AG09309 (cell line): ENCODE measurements around the gene ANKRD24.
"Not testable (repeated sequence)": the region's sequence is repeated elsewhere in the genome, so short reads cannot be mapped to it uniquely, and the experiment has no call there.

Source experiments
- DNase-seq: peaks from one replicate; pipeline ENCODE4 v3.0.0-alpha.2; 2010; ENCODE audit warnings: low read depth
- H3K4me3 ChIP-seq: 2 replicates; pipeline ENCODE4 v1.5.1; 2011; ENCODE audit warnings: mild to moderate bottlenecking, low read depth, low read length, moderate library complexity; ENCODE audit not compliant: control insufficient read depth
- CTCF ChIP-seq: IDR thresholded peaks from 2 replicates; pipeline ENCODE4 v1.5.1; 2011; ENCODE audit warnings: mild to moderate bottlenecking, low read depth, low read length, inconsistent platforms; ENCODE audit not compliant: insufficient read depth, control insufficient read depth; ENCODE audit errors: missing control alignments

The ANKRD24 gene

GRCh38 chr19:4144666-4145249, 37.7 kb upstream of the ANKRD24 start:
- no peak for DNase-seq
- no peak for TF ChIP-seq CTCF
- H3K4me3 ChIP-seq, result no peak overlapping the region

DNA sequence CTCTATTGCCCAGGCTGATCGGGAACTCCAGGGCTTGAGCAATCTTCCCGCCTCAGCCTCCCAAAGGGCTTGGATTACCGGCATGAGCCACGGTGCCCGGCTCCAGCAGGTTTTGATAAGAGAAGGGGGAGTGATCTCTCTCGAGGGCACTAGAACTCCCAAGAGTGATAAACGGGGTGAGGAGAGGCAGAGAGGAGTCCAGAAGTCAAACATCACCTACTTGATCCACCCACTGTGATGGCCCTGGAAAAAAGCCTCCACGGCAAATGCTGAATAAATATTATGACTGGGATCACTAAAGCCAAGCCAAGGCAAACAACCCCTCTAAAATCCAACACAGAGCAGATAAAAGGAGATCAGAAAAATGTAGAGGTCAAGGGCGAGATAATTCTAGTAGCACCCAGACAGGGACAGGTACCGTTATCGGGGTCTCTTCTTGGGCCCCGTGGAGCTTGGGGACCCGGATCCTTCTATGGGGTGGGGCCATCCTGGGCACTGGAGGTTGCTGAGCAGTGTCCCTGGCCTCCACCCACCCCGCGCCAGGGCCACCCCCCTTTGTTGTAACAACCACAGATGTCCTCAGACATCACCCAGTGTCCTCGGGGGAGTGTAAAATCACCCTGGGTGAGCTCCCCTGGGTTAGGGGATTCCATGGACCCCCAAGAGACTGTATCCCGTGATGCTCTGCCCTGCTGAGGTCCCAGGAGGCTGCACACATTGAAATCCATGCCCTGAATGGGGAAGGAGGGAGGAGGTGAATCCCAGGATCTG, 32.8 kb upstream of the ANKRD24 start:
- no peak for DNase-seq
- TF ChIP-seq CTCF, result no peak

GRCh38 chr19:4151623-4152022, 30.9 kb upstream of the ANKRD24 start:
- H3K4me3 ChIP-seq, result no peak overlapping the region
- DNase-seq, result no peak
- no peak for TF ChIP-seq CTCF

More for the DNA sequence above, 32.8 kb upstream of the ANKRD24 start:
- H3K4me3 ChIP-seq, result no peak overlapping the region

- DNase-seq, result no peak
- H3K4me3 ChIP-seq, result no peak overlapping the region
- TF ChIP-seq CTCF, result no peak
These were observed 30.1 kb upstream of the ANKRD24 start for GRCh38 chr19:4152241-4152998.

DNA sequence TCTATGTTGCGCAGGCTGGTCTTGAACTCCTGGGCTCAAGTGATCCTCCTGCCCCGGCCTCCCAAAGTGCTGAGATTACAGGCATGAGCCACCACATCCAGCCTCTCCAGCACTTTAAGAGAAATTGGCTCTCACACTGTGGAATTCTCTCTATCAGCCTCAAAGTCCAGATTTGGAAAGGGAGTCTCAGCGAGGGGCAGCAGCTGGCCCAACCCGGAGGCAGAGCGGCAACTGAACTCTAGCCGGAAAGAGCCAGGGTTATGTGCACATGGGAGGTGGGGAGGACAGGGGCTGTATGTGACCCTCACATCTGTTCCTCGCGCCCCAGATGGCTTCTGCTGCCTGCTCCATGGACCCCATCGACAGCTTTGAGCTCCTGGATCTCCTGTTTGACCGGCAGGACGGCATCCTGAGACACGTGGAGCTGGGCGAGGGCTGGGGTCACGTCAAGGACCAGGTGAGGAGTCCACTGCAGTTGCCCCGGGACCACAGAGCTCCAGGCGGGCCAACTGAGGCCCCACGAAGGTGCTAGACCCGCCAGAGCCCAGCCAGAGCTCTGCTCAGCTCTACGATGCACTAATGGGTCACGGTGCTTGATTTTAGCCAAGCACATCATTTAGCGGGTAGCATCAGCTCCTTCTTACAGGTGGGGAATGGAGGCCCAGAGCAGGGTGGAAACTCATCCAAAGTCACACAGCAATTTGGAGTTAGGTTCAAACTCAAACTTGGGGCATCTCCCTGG, 27.7 kb upstream of the ANKRD24 start:
- no peak overlapping the region for H3K4me3 ChIP-seq
- no peak for TF ChIP-seq CTCF
- no peak for DNase-seq

DNA sequence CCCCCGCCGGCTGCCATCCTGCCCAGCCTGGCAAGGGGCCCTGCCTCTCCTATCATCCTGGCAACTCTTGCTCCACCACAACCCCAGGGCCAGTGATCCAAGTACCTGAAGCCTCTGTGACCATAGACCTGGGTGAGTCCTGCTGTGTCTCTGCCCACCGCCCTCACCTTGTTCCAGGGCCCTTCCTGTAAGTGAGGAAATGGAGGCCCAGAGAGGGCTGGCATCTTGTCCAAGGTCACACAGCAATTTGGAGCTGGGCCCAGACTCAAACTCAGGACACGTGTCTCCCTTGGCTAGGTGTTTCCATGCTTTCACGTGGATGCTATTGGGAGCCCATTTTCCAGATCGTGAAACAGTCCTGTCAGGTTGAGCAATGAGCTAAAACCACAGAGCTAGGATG, 25.3 kb upstream of the ANKRD24 start:
- no peak for TF ChIP-seq CTCF
- DNase-seq, result no peak
- H3K4me3 ChIP-seq, result no peak overlapping the region

- DNase-seq, H3K4me3 ChIP-seq: not testable (repeated sequence)
These were observed 24.5 kb upstream of the ANKRD24 start for GRCh38 chr19:4157971-4158370.
